ENCODE results near the gene SPRED2. TPM values are rescaled to one million over a fixed set of nuclear protein-coding genes. Genes with fewer than 3 reads are reported as not detected.
"Not testable (repeated sequence)": the region's sequence is repeated elsewhere in the genome, so short reads cannot be mapped to it uniquely, and the experiment has no call there.

The SPRED2 gene
- polyA plus RNA-seq, 1 donor: 28.3 TPM

DNA sequence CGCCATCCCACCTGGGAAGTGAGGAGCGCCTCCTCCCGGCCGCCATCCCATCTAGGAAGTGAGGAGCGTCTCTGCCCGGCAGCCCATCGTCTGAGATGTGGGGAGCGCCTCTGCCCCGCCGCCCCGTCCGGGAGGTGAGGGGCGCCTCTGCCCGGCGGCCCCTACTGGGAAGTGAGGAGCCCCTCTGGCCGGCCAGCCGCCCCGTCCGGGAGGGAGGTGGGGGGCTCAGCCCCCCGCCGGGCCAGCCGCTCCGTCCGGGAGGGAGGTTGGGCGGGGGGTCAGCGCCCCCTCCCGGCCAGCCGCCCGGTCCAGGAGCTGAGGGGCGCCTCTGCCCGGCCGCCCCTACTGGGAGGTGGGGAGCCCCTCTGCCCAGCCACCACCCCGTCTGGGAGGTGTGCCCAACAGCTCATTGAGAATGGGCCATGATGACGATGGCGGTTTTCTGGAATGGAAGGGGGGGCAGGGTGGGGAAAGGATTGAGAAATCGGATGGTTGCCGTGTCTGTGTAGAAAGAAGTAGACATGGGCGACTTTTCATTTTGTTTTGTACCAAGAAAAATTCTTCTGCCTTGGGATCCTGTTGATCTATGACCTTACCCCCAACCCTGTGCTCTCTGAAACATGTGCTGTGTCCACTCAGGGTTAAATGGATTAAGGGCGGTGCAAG, 93.4 kb downstream of the SPRED2 start:
- DNase-seq: not testable (repeated sequence)

DNA sequence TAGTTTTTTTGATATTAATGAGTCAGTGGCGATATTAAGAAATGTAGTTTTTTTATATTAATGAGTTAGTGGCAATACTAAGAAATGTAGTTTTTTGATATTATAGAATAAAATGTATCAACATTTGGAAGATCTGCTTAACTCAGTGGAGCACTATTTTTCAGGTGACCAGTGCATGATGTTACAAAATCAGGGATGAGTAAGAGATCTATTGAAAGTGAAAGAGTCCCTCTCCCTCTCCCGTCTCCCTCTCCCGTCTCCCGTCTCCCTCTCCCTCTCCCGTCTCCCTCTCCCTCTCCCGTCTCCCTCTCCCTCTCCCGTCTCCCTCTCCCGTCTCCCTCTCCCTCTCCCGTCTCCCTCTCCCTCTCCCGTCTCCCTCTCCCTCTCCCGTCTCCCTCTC, 94.5 kb downstream of the SPRED2 start:
- not testable (repeated sequence) for DNase-seq

DNA sequence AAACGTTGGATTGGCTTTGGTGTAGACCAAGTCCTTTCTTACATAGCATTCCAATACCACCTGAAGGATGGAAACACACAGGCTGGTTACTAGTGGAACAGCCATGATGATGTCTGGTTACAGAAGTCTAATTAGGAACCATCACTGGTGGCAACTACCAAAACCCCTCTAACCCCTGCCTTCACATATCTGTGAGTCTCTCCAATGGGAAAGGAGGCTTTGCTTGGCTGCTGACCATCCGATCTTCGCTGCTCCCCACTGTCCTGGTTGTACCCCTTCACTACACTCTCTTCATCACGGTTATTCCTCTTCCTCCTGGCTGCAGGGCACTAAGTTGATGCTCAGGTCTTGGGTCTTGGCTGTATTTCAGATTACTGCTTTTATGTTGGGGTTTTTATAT, 97.7 kb downstream of the SPRED2 start:
- DNase-seq: no peak

DNA sequence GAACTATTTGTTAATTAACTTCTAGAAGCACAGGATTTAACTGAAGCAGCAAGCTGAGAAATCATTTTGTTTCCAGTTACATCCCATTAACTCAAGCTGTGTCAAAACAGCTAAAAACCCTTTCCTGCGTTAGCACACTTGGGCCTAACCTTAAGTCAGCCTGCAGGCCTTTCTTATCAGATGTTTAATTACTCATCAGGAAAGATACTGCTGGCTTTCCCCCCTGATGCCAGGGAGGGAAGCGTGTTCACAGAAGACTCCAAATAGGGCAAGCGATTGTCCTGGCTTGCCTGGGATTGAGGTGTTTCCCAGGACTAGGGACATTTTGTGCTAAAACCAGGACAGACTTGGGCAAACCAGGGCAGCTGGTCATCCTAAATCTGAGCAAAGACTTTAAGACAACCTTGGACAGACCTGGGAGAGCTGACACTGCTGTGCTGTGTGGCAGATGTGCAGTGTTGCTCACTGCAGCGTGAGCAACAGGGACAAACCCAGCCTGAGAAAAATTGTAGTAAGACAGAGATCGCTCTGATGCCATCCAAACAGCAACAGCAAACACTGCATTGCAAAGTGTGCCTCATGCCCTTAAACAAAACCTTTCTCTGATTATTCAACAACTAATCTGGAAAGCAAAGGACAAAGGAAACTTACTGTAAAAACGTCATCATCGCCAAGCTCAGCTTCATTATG, 100.9 kb downstream of the SPRED2 start:
- no peak for DNase-seq

DNA sequence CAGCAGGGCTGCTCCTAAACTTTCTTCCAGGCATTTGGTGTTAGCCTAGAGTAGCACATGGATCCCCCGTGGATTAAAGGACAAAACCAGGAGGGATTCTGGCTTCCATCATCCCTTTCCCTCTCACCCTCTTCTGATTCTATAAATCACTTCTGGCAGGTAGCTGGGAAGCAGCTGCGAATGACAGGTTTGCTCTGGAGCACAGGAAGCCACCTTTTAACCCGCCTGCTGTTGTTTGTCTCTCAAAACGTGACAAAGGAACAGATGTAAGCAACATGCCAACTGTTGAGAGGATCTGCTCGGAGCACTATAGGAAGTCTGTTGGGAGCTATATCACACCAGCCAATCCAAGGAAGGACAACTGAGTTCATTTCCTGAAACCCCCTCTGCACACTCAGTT, 102.9 kb downstream of the SPRED2 start:
- no peak for DNase-seq

DNA sequence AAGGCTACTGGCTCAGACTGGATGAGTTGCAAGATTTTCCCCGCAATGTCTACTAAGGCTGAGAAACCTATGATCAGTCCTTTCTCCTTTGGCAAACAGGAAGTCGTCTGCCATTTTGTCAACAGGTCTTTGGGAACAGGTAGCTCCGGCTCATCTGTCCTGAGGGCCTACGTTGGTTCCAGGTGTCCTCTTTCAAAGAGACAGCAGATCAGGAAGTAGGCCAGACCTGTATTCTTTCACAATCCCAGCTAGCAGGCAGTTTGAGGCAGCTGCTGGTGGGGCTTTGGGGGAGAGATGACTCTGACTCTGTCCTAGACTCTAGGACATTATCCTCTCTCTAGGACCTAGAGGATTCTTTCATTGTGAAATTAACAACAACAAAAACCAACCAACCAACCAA, 106.1 kb downstream of the SPRED2 start:
- DNase-seq: no peak

DNA sequence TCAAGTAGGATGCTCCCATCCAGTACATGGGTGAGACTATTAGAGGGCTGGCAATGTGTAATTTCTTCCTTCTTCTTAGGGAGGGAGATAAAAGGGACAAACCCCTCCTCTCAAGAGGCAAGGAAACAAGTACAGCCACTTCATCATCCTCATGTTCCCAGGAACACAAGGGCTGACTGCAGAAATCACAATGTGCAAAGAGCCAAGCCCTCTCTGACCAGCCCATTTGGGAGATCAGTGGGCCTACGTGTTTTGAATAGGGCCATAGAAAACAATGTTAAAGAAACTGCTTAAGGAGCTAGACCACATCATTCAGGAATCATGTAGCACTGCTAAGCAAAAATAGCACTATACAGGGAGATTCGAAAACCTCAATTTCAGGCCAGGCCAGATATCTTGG, 107.3 kb downstream of the SPRED2 start:
- DNase-seq: no peak

DNA sequence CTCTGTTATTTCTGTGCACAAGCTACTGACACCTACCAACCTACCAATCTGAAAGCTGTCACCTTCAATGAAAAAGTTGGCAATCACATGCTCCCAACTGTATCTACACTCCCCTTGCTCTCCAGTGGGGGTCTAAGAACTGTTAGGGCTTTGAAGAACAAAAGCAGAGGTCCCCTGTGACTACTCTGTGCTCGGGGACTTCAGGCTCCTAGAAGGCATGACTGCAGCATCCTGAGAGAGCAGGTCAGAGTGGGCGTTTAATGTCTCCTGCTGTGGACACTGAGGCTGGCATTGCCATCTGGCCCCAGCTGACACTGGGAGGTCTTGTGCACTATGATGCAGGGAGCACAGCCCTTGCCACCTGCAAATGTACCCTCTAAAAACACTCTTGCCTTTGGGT, 111.5 kb downstream of the SPRED2 start:
- no peak for DNase-seq

DNA sequence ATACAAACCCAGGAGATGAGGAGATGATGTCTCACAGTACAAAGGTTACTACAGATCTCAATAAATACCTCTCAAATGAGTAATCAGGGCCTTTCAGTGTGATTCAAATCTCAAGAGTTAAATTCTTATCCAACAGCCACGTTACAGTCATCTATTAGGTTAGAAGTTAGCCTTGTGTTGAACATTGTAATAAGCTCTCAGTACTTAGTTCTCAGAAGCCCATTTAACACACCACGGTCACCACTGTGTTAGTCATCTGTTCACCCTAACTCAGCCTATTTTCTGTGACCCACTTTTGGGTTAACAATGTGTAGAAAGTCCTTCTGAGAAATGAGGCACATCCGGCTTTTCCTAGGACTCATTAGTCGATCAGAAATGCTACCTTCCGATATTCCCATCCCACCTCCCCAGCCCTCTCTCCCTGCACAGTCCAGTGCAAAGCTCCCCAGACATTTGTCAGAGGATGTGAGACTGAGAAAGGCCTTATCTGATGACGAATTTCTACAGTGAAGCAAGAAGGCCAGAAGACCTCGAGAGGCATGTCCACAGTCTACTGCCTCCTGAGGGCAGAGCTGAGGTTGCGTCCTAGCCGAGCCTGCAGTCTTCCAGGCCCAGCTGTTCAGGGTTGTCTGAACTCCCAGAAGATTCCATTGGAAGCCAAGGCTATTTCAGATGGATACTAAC, 112.2 kb downstream of the SPRED2 start:
- no peak for DNase-seq

DNA sequence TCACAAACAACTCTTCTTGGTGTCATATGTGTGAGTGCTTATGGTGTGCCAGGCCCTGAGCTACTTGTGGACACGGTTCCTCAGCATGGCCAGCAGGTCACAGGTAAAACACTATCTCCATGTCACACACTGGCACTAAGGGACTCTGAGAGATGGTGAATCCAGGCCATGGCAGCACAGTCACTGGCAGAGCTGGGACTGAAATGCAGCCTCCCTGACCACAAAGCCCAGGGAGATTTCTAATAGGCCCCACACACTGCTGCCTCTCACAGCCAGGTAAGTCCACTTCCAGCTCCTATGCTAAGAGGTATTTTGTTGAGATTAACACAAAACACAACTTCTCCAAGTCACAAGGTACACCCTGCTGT, 112.7 kb downstream of the SPRED2 start:
- DNase-seq: no peak

DNA sequence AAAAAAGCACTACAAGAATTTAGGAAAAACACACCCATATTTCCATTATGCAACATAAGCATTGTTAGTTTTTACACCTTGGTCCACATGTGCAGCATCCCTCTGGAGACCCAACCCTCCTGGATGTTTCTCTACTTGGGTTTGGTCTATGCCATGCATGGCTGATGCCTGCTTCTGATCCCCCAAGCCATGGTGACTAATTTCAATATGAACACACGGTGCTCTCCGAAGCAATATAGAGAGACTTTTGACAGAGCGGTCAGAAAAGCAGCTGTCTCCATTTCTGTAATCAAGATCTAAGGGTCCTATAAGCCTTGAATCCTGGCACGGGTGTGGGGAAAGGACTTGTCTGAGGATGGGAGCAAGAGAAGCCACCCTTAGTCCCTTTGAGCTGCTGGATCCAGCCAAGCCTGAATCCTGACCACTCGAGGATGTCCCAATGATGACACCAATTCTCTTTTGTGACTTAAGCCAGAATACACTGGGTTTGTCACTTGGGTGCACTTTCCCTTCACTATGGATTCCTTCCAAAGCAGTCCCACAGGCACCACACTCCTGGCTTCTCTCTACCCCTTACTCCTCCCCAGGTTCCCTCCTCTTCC, 113.2 kb downstream of the SPRED2 start:
- DNase-seq: no peak

DNA sequence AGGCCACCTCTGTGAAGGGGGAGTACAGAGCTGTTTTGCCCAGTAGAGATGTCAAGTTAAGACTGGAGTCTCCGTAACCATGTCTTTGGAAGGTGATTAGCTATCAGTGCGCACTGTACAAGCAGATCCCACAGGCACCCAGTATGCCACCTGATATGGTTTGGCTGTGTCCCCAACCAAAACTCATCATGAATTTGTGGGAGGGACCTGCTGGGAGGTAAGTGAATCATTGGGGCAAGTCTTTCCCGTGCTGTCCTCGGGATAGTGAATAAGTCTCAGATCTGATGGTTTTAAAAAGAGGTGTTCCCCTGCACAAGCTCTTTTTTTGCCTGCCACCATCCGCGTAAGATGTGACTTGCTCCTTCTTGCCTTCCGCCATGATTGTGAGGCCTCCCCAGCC, 114.6 kb downstream of the SPRED2 start:
- no peak for DNase-seq

DNA sequence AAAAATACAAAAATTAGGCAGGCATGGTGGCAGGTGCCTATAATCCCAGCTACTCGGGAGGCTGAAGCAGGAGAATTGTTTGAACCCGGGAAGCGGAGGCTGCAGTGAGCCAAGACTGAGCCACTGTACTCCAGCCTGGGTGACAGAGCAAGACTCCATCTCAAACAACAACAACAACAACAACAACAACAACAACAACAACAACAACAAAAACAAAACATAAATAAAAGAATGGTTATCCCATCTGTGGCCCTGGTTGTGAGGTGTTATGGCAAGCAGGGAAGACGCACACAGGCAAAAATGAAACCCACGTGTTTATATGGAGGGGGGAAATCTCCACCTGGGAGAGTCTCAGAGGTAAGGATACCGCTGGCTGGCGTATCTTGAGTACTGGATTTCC, 115.0 kb downstream of the SPRED2 start:
- not testable (repeated sequence) for DNase-seq

DNA sequence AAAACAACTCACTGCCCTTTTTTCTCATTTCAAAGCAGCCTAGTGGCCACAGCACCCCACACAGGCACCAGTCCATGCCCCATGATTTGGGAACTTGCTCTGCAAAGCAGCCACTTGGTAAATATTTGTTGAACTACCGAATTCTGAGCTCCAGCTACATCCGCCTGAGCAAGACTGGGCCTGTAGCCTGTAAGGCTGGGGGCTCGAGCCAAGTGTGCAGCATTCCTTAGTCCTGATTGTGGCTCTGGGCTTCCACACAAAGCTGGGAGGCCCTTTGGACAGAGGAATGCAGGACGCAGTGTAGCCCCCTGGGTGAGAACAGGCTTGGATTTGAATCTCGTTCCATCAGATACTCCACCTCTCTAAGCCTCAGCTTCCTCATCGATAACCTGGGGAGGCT, 116.3 kb downstream of the SPRED2 start:
- DNase-seq: peak; percentile 72

DNA sequence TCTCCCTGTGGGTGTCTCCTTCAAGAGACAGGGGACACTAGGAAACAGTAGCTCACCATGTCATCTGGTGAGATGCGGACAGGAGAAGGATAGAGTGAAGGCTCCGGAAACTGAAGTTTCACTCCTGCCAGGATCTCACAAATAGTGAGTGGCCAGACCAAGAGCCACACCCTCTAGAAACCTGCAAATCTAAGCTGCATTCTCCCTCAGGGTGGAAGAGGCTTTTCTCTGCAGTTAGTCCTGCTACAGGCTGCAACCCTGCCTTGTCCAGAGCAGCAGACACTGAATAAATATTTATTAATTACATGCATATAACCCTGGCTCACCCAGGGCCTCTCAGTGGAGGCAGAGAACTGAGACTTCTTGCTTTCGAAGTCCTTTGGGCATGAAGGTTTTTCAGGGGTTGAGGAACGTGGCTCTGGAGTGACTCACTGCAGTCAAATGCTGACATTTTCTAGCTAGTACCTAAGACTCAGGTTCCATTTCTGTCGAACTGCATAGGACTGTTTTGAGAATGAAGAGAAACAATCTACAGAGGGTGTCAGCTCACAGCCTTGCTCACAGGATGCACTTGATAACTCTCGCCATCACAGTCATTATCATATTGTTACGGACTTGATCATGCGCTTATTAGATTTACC, 117.5 kb downstream of the SPRED2 start:
- DNase-seq: no peak

DNA sequence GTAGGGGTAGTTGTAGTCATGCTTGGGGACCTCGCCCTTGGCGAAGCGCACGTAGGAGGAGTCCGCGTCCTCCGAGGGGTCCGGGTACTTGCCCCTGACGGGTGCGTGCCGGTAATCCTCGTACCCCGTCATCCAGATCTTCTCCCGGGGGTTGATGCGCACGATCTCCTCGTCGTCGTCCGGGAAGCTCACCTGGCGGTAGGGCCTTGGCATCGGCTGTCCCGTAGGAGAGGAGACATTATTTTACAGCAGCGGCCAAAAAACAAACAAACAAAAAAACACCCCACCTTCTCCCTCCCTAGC, 118.5 kb downstream of the SPRED2 start:
- DNase-seq: no peak

DNA sequence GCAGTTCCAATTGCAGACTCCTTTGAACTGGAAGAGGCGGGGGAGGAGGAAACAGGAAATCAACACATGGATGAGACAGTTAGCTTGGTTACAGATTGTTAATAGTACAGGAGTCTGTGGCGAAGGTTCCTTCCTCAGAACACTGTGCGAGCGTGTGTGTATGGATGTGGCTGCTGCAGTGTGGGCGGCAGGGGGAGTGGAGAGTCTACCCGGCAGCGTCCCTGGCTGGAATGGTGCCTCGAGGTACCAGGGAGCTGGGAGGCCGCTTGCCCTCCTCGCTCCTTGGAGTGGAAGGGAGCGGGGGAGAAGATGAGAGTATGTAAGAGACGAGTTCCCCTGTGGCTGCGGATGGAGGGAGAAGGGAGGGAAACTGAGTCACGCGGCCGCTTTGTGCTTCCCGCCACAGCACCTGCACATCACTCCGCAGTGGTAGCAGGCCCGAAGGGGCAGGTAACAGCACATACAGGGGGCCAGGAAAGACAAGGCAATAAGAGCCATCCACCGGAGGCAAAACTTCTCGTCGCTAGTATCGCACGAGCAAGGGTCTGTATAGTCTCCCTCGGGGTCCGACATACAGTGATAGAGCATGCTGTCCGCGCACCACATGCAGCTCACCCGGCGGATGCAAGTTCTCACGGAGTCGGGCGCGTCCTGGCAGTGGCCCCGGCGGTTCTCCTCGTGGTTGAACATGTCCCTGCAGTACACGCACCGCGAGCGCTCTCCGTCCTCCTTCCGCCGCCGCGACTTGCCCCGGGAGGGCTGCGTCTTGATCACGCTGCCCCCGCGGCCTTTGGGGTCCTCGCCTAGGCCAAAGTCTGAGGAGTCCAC, 119.1 kb downstream of the SPRED2 start:
- DNase-seq: no peak

DNA sequence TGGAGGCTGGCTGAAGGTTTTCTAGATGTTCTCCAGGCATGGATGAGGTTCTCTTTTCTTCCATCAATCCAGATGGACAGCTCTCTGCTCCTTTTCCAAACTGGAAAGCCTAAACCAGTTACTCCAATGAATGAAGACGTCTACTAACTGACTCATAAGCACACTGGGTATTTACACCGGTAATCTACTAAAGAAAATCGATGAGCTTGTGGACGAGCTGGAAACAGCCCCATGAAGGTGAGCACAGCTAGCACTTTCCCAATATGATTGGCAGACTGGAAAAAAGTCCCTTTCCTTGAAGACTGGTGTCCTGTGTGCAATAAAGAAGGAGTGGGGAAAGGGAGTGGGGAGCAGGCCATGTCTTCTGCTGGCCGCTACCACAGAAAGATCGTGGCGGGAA, 120.8 kb downstream of the SPRED2 start:
- DNase-seq: no peak

DNA sequence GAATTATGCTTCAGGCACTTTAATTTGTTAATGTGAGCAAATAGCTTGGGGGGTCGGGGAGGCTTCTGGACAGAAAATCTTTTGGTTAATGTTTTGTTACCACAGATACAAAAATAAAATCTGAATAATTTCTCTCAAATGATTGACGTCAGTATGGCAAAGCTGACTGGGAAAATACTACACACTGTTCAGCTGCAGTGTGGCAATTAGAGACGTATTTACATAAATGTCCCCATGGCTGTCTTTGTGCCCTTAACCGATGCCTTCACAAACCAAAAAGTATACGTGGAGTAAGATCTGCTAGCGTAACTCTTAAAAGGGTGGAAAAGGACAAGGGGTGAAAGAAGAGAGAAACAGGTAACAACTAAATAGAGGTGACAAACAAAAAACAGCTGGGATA, 121.3 kb downstream of the SPRED2 start:
- DNase-seq: no peak

DNA sequence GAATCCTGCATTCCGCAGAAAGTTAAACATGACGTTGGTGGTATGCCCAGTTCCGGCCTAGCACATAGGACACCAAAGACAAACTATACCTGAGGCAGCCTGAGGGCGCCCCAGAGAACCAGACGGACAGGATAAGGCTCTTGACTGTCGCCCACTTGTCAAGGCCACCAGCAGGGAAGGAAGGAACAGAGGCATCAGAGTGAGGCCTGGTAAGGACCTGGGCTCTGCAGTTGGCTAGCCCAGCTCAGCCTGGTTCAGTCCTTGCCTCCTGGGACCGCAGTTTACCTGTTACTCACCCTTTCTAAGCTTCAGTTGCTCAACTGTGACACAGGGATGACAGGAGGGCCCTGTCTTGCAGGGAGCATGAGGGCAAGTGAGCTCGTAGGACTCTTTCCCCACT, 122.7 kb downstream of the SPRED2 start:
- DNase-seq: no peak

DNA sequence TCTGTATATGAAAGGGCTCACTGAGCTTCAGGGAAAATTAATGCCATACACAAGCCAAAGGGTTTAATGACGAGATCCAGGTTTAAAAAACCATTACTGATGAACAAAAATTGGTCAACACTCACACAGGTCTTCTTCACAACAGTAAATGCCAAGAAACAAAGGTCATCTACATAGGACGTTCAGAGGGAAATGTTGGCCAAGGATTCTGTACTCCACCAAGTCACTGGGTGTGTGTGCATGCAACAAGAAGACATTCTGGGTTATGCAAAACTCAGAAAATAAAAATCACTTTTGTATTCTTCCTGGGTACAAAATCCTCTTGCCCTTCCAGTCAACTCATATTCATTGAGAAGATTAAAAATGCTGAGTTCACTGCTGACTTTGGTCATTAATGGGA, 126.5 kb downstream of the SPRED2 start:
- DNase-seq: no peak

Measured in hindlimb muscle (tissue), 1 donor.